K562 (cell line): ENCODE data around the gene TUBB4B. TPM values are rescaled to one million over a fixed set of nuclear protein-coding genes. Genes with fewer than 3 reads are reported as not detected.
A peak's percentile ranks its signal among the peaks of the same experiment; 100 is the strongest.

ENCODE experiments used
- ATAC-seq: fragments of 200-7000 bp; cut with Tn5 transposase; 3 replicates; pipeline ENCODE4 v1.9.1; 2020; ENCODE audit warnings: moderate library complexity
- BruUV-seq: library from RNA; stranded (reverse); fragments of 400-500 nt; replicated peaks from 2 replicates; lab custom pipeline; 2021; lab: Mats Ljungman, UMichigan
- CTCF ChIA-PET: fragments of 300-600 bp; formaldehyde crosslinking; extraction: SDS; loops from one replicate; lab custom pipeline; 2021; ENCODE audit warnings: low intra/inter-chr PET ratio; lab: Yijun Ruan, JAX
- POLR2A ChIA-PET: fragments of 300-600, 350-650 bp; sonication (Branson Sonifier 250); formaldehyde crosslinking; extraction: SDS; loops from one replicate; lab custom pipeline; 2021; ENCODE audit warnings: antibody characterized with exemption, inconsistent platforms; lab: Yijun Ruan, JAX
- DNase-seq, 4 experiments: peaks; one replicate each; pipeline versions ENCODE4 v3.0.0 to v3.0.0-alpha.2; 2011 to 2018; ENCODE audit warnings: low spot score in 3 of 4, mixed read lengths in 3 of 4; ENCODE audit errors: extremely low read depth in 1 of 4
- FAIRE-seq: peaks from 2 replicates; lab custom pipeline; 2011; peaks lifted over from hg19 to GRCh38; lab: Jason Lieb, UNC
- H2AFZ ChIP-seq: 2 replicates; pipeline ENCODE4 v1.6.0; 2011; ENCODE audit warnings: low read depth, low read length, control low read depth, inconsistent platforms
- H3K27ac ChIP-seq: fragments of 200-600 bp; 3 replicates; pipeline ENCODE4 v1.8.0; 2011; ENCODE audit warnings: low read depth, mild to moderate bottlenecking, control low read depth, inconsistent platforms, low read length, moderate library complexity, mixed read lengths; ENCODE audit errors: extremely low read depth
- H3K27me3 ChIP-seq, 2 experiments: fragments of 300-600 bp in 1 of 2; 2 replicates in 1 of 2; 3 replicates in 1 of 2; pipeline versions ENCODE4 v1.6.0 to v1.8.0; 2011; ENCODE audit warnings: inconsistent platforms in 2 of 2, low read length in 2 of 2, mild to moderate bottlenecking in 1 of 2, mixed read lengths in 1 of 2, moderate library complexity in 1 of 2; ENCODE audit not compliant: control insufficient read depth in 2 of 2, insufficient read depth in 2 of 2
- H3K36me3 ChIP-seq: fragments of 300-600 bp; 3 replicates; pipeline ENCODE4 v1.8.0; 2011; ENCODE audit warnings: mild to moderate bottlenecking, low read length, inconsistent platforms; ENCODE audit not compliant: control insufficient read depth, insufficient read depth
- H3K4me1 ChIP-seq, 2 experiments: fragments of 200-600 bp in 1 of 2; replicated peaks in 1 of 2; 2 replicates in 1 of 2; 3 replicates in 1 of 2; pipeline versions ENCODE4 v1.5.1 to v1.8.0; 2011; ENCODE audit warnings: inconsistent platforms in 2 of 2, low read length in 2 of 2, mild to moderate bottlenecking in 1 of 2, mixed read lengths in 1 of 2, moderate library complexity in 1 of 2; ENCODE audit not compliant: control insufficient read depth in 2 of 2, insufficient read depth in 2 of 2
- H3K4me2 ChIP-seq: 2 replicates; pipeline ENCODE4 v1.6.1; 2011; ENCODE audit warnings: low read length, control low read depth, inconsistent platforms, mixed read lengths; ENCODE audit not compliant: insufficient read depth
- H3K4me3 ChIP-seq: fragments of 200-600 bp; sonication (generic), shearing (Covaris generic); 2 replicates; pipeline ENCODE4 v1.5.1; 2016; ENCODE audit warnings: control low read depth, inconsistent platforms
- H3K79me2 ChIP-seq: fragments of 200-600 bp; 3 replicates; pipeline ENCODE4 v1.8.0; 2011; ENCODE audit warnings: low read length, inconsistent platforms; ENCODE audit not compliant: control insufficient read depth, insufficient read depth
- H3K9ac ChIP-seq, 2 experiments: 2 replicates each; pipeline versions ENCODE4 v1.6.0 to v1.6.1; 2011; ENCODE audit warnings: low read depth in 2 of 2, low read length in 2 of 2, control low read depth in 1 of 2, inconsistent platforms in 1 of 2, mild to moderate bottlenecking in 1 of 2, mixed read lengths in 1 of 2; ENCODE audit not compliant: insufficient read depth in 1 of 2
- H3K9me1 ChIP-seq: one replicate; pipeline ENCODE4 v1.6.0; 2011; ENCODE audit warnings: inconsistent platforms, mild to moderate bottlenecking, low read length, moderate library complexity; ENCODE audit not compliant: control insufficient read depth, insufficient read depth
- H3K9me3 ChIP-seq: replicated peaks from 2 replicates; pipeline ENCODE4 v1.5.1; 2011; ENCODE audit warnings: low read depth, low read length, inconsistent platforms; ENCODE audit not compliant: control insufficient read depth, insufficient read depth
- H4K20me1 ChIP-seq: replicated peaks from 2 replicates; pipeline ENCODE4 v1.6.1; 2011; ENCODE audit warnings: low read length, inconsistent platforms, mixed read lengths; ENCODE audit not compliant: control insufficient read depth, insufficient read depth
- C11orf30 ChIP-seq: fragments of 450-650 bp; IDR thresholded peaks from 2 replicates; pipeline ENCODE4 v1.6.1; 2016; ENCODE audit warnings: low read depth, mild to moderate bottlenecking
- CHD2 ChIP-seq: IDR thresholded peaks from 2 replicates; pipeline ENCODE4 v1.6.1; 2011; ENCODE audit warnings: low read depth, low read length
- HCFC1 ChIP-seq: IDR thresholded peaks from 2 replicates; pipeline ENCODE4 v1.6.1; 2012; ENCODE audit warnings: low read depth, low read length, improper control_type of control experiment
- HDAC2 ChIP-seq: fragments of 450-650 bp; IDR thresholded peaks from 2 replicates; pipeline ENCODE4 v1.6.1; 2016; ENCODE audit warnings: mild to moderate bottlenecking
- JUN ChIP-seq, 2 experiments: sonication (generic) in 1 of 2; formaldehyde crosslinking in 1 of 2; IDR thresholded peaks; 2 replicates each; pipeline versions ENCODE4 v1.6.1 to v1.8.0; 2012 to 2022; ENCODE audit warnings: borderline replicate concordance in 2 of 2, mild to moderate bottlenecking in 2 of 2, improper control_type of control experiment in 1 of 2, low read depth in 1 of 2, low read length in 1 of 2, missing genetic modification reagents in 1 of 2
- JUND ChIP-seq, 2 experiments: IDR thresholded peaks; 2 replicates in 1 of 2; 3 replicates in 1 of 2; pipeline ENCODE4 v1.6.1; 2011; ENCODE audit warnings: borderline replicate concordance in 2 of 2, low read depth in 2 of 2, low read length in 2 of 2, improper control_type of control experiment in 1 of 2, missing biosample characterization in 1 of 2, missing genetic modification characterization in 1 of 2, missing genetic modification reagents in 1 of 2
- RAD21 ChIP-seq, 2 experiments: fragments of 250-450 bp in 1 of 2; fragments of 450-650 bp in 1 of 2; sonication (Bioruptor Pico) in 1 of 2; formaldehyde crosslinking in 1 of 2; IDR thresholded peaks in 1 of 2; conservative IDR thresholded peaks in 1 of 2; 2 replicates each; pipeline versions ENCODE4 v1.4.0 to v1.8.0; 2020 to 2022; ENCODE audit warnings: mild to moderate bottlenecking in 2 of 2, moderate library complexity in 1 of 2
- YBX1 ChIP-seq: fragments of 450-650 bp; IDR thresholded peaks from 2 replicates; pipeline ENCODE4 v1.7.1; 2016; ENCODE audit warnings: mild to moderate bottlenecking
- ZNF316 ChIP-seq: fragments of 450-650 bp; IDR thresholded peaks from 2 replicates; pipeline ENCODE4 v1.6.1; 2016
- ZNF561 ChIP-seq: fragments of 450-650 bp; formaldehyde crosslinking; conservative IDR thresholded peaks from 2 replicates; pipeline ENCODE4 v1.4.0; 2020; ENCODE audit warnings: mild to moderate bottlenecking, moderate library complexity
- WGBS: fragments of 100-300 bp; shearing (Covaris generic); methylation state at CpG from one replicate; pipeline ENCODE4 v1.1.6; 2016; ENCODE audit warnings: low coverage, mixed read lengths; ENCODE audit not compliant: insufficient coverage; ENCODE audit errors: missing lambda C conversion rate; 5-methylcytosine and 5-hydroxymethylcytosine counted together
- in situ Hi-C: fragments of 300-500 bp; cut with MboI; formaldehyde crosslinking; loops from 4 replicates; pipeline ENCODE4 v1.15.0; 2018; ENCODE audit warnings: inconsistent platforms, mixed read lengths
- intact Hi-C: fragments of 100-400 bp; cut with micrococcal nuclease; formaldehyde crosslinking; loops from 2 replicates; pipeline ENCODE4 v1.14.2; 2022
- polyA plus RNA-seq, 8 experiments: library from polyadenylated mRNA; depleted of rRNA in 4 of 8; stranded (reverse) in 5 of 8; unstranded in 3 of 8; fragments of >200 nt; fragmentation: Nextera tagmentation in 2 of 8; fragmentation: Illumina TruSeq in 1 of 8; extraction: Ambion mirVana in 2 of 8; extraction: Trizol in 1 of 8; gene quantifications; 2 replicates each; pipeline versions ENCODE4 v1.2.1 to v1.2.3, GENCODE V29; 2011 to 2014; ENCODE audit warnings: inconsistent platforms in 1 of 8, missing spikeins in 1 of 8
- total RNA-seq, 7 experiments: library from RNA; depleted of rRNA in 6 of 7; stranded (reverse); fragments of >200 nt in 6 of 7; fragmentation: Illumina TruSeq in 2 of 7; extraction: Trizol in 2 of 7; gene quantifications; 2 replicates each; pipeline versions ENCODE4 v1.2.1 to v1.2.3, GENCODE V29; 2011 to 2021; ENCODE audit warnings: low replicate concordance in 1 of 7
- TF ChIP-seq, protein P1 (sequence below): fragments of 250-450 bp; sonication (Bioruptor Pico); IDR thresholded peaks from 2 replicates; pipeline ENCODE4 v1.8.0; 2022; ENCODE audit warnings: inconsistent platforms, mild to moderate bottlenecking, moderate library complexity, borderline replicate concordance
- TF ChIP-seq, protein P2 (sequence below): sonication (generic); formaldehyde crosslinking; IDR thresholded peaks from 2 replicates; pipeline ENCODE4 v1.8.1; 2023; ENCODE audit warnings: mild to moderate bottlenecking, missing genetic modification reagents
- TF ChIP-seq, protein P3 (sequence below): fragments of 250-450 bp; sonication (Bioruptor Pico); IDR thresholded peaks from 2 replicates; pipeline ENCODE4 v1.4.0; 2020; ENCODE audit warnings: mild to moderate bottlenecking, moderate library complexity

The TUBB4B gene
- total and polyA plus RNA-seq, 9 of the 15 experiments (the other 6 are each of a cell fraction or from before 2014, with no cell fraction given), result 24.1 to 443 (median 268) TPM

DNA sequence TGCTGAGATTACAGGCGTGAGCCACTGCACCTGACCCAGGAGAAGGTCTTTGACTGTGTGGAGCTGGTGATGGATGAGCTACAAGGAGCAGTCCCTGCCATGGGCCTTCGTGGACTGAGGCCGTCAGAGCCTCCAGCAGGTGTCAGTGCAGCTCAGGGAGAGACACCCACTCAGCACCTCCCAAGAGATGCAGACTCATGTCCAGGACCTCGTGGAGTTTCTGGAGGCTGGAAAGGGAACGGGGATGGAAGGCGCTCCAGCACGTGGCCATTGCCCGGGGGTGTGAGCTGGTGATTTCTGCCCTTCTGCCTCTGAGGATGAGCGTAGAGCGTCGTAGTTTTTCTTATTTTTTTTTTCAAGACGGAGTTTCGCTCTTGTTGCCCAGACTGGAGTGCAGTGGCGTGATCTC, 45.9 kb downstream of the TUBB4B start (continued):
- peak; percentile 65 for TF ChIP-seq C11orf30
- TF ChIP-seq YBX1, result no peak
- TF ChIP-seq RAD21 (CRISPR knock-in tag; conservative IDR thresholded peaks at IDR 0.05 in 1 of 2, IDR thresholded peaks at IDR 0.05 in 1 of 2), result peak; percentile 40 to 81; a peak in 3 of 4 replicates
- TF ChIP-seq HCFC1, result 0 out of 2 replicates have a peak, but pooled peaks have one; percentile 6
- TF ChIP-seq CHD2, result no peak
- TF ChIP-seq JUN (IDR thresholded peaks at IDR 0.05; ENCODE audit: borderline replicate concordance, low read depth, low read length), result no peak
- no peak for TF ChIP-seq JUN (CRISPR knock-in tag; IDR thresholded peaks at IDR 0.05; ENCODE audit: borderline replicate concordance)
- TF ChIP-seq, protein P1, sequence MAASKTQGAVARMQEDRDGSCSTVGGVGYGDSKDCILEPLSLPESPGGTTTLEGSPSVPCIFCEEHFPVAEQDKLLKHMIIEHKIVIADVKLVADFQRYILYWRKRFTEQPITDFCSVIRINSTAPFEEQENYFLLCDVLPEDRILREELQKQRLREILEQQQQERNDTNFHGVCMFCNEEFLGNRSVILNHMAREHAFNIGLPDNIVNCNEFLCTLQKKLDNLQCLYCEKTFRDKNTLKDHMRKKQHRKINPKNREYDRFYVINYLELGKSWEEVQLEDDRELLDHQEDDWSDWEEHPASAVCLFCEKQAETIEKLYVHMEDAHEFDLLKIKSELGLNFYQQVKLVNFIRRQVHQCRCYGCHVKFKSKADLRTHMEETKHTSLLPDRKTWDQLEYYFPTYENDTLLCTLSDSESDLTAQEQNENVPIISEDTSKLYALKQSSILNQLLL (CRISPR knock-in tag), result no peak
- TF ChIP-seq HDAC2, result 0 out of 2 replicates have a peak, but pooled peaks have one; percentile 25
- peak; percentile 67 for TF ChIP-seq ZNF316

DNA sequence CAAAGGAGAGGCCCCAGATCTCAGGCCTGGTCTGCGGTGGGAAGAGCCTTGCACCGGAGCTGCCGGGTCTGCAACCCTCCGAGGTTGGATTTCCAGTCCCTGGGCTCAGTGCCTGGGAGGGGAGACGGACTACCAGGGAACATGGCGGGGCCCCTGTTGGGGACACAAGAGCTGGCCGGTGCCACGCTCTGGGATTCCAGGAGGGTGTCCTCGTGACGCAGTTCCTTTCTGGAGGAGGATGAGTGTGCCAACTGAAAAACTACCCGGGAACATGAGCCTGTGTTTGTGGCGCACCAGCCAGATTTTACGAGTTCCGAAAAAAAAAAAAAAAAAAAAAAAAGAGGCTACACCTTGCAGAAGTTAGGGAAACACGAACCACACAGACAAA, 52.0 kb downstream of the TUBB4B start:
- H4K20me1 ChIP-seq, result no peaks in the 10 kb centered on the region; the same call in 1 of the 2 replicates
- WGBS, result 81% methylated on average over 13 of the region's 15 CpGs
- H3K9me1 ChIP-seq, result no peaks in the 10 kb centered on the region
- no peaks in the 10 kb centered on the region for H3K27me3 ChIP-seq
- intact Hi-C loops (no loop called here), in situ Hi-C loops (loop anchor here (5.0 kb wide), 1 partner anchor 234 kb away; no protein-coding TSS in a partner anchor)
- ATAC-seq, result no peak
- H3K79me2 ChIP-seq, result no peaks in the 10 kb centered on the region
- H3K36me3 ChIP-seq, result no peaks in the 10 kb centered on the region
- CTCF ChIA-PET, result no interaction called here
- no peak overlapping the region for H3K4me3 ChIP-seq
- no peak overlapping the region for H3K27ac ChIP-seq
- no peak for FAIRE-seq
- H3K4me2 ChIP-seq, result no peak overlapping the region
- POLR2A ChIA-PET, result no interaction called here
- no peak overlapping the region for H3K9ac ChIP-seq
- H2AFZ ChIP-seq, result no peak overlapping the region
- no peak for DNase-seq
- 0 out of 2 replicates have a peak, but pooled peaks cover 1% of the 10 kb centered on the region for H3K9me3 ChIP-seq
- H3K4me1 ChIP-seq, result peaks cover 9 to 36% of the 10 kb centered on the region in 2 experiments; a peak in 4 of 5 replicates
- no TSS peak for BruUV-seq
- TF ChIP-seq, protein P2, sequence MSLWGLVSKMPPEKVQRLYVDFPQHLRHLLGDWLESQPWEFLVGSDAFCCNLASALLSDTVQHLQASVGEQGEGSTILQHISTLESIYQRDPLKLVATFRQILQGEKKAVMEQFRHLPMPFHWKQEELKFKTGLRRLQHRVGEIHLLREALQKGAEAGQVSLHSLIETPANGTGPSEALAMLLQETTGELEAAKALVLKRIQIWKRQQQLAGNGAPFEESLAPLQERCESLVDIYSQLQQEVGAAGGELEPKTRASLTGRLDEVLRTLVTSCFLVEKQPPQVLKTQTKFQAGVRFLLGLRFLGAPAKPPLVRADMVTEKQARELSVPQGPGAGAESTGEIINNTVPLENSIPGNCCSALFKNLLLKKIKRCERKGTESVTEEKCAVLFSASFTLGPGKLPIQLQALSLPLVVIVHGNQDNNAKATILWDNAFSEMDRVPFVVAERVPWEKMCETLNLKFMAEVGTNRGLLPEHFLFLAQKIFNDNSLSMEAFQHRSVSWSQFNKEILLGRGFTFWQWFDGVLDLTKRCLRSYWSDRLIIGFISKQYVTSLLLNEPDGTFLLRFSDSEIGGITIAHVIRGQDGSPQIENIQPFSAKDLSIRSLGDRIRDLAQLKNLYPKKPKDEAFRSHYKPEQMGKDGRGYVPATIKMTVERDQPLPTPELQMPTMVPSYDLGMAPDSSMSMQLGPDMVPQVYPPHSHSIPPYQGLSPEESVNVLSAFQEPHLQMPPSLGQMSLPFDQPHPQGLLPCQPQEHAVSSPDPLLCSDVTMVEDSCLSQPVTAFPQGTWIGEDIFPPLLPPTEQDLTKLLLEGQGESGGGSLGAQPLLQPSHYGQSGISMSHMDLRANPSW, result no peak
- TF ChIP-seq ZNF561 (CRISPR knock-in tag) (no peak), JUND (IDR thresholded peaks at IDR 0.05; ENCODE audit: borderline replicate concordance, low read depth, low read length) (no peak), JUND (tag; IDR thresholded peaks at IDR 0.05; ENCODE audit: borderline replicate concordance, low read depth, low read length) (no peak)
- TF ChIP-seq, protein P3, sequence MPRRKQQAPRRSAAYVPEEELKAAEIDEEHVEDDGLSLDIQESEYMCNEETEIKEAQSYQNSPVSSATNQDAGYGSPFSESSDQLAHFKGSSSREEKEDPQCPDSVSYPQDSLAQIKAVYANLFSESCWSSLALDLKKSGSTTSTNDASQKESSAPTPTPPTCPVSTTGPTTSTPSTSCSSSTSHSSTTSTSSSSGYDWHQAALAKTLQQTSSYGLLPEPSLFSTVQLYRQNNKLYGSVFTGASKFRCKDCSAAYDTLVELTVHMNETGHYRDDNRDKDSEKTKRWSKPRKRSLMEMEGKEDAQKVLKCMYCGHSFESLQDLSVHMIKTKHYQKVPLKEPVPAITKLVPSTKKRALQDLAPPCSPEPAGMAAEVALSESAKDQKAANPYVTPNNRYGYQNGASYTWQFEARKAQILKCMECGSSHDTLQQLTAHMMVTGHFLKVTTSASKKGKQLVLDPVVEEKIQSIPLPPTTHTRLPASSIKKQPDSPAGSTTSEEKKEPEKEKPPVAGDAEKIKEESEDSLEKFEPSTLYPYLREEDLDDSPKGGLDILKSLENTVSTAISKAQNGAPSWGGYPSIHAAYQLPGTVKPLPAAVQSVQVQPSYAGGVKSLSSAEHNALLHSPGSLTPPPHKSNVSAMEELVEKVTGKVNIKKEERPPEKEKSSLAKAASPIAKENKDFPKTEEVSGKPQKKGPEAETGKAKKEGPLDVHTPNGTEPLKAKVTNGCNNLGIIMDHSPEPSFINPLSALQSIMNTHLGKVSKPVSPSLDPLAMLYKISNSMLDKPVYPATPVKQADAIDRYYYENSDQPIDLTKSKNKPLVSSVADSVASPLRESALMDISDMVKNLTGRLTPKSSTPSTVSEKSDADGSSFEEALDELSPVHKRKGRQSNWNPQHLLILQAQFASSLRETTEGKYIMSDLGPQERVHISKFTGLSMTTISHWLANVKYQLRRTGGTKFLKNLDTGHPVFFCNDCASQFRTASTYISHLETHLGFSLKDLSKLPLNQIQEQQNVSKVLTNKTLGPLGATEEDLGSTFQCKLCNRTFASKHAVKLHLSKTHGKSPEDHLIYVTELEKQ (CRISPR knock-in tag), result no peak
